GM21786 (cell line): ENCODE data around the gene ART1.

Experiments
- ATAC-seq: cut with Tn5 transposase; IDR thresholded peaks from one replicate; pipeline ENCODE4 v1.9.1; 2021; ENCODE audit not compliant: unreplicated experiment

The ART1 gene

GRCh38 chr11:3712274-3712673, 67.3 kb downstream of the ART1 start:
- no peak for ATAC-seq
